GM12872 (cell line): ENCODE data around the gene THSD4.

Experiments
- TF ChIP-seq, protein P1 (sequence below): IDR thresholded peaks from 3 replicates; pipeline ENCODE4 v1.5.1; 2011; ENCODE audit warnings: low read depth, mild to moderate bottlenecking, low read length, moderate library complexity; ENCODE audit not compliant: insufficient read depth

THSD4 gene

DNA sequence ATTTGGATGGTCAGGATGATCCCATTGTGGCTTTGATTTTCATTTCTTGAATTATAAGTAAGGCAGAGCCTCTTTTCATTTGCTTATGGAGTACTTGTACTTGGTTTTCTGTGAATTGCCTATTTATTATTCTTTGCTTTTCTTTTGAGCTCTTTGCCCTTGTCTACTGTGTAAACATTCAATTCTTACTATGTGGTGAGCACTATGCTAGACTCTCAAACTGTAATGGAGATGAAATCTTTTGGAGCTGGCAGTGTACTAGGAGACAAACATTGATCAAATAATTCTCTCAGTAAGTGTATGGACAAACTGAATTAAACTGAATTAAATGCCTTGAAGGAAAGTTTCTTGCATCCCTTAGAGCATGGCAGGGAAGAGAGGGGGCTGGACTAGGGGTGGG, 608.1 kb downstream of the THSD4 start:
- TF ChIP-seq, protein P1, sequence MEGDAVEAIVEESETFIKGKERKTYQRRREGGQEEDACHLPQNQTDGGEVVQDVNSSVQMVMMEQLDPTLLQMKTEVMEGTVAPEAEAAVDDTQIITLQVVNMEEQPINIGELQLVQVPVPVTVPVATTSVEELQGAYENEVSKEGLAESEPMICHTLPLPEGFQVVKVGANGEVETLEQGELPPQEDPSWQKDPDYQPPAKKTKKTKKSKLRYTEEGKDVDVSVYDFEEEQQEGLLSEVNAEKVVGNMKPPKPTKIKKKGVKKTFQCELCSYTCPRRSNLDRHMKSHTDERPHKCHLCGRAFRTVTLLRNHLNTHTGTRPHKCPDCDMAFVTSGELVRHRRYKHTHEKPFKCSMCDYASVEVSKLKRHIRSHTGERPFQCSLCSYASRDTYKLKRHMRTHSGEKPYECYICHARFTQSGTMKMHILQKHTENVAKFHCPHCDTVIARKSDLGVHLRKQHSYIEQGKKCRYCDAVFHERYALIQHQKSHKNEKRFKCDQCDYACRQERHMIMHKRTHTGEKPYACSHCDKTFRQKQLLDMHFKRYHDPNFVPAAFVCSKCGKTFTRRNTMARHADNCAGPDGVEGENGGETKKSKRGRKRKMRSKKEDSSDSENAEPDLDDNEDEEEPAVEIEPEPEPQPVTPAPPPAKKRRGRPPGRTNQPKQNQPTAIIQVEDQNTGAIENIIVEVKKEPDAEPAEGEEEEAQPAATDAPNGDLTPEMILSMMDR, result no peak

DNA sequence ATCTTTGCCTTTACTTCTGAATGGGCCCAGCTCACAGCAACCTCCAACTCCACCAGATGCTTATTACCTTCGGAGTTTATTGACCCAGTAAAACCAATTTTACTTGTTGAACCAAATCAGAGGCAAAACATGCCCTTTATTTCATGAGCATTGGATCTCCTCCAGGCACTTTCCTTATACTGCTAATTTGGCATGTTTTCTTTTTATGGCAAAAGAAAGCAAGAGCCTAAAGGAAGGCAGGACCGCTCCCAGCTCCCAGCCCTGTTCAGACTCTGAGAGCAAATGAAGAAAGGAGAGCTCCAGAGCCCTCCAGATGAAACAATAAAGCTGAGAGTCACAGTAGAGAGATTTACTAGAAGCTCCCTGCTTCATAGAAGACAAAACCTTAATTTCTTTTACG, 613.6 kb downstream of the THSD4 start:
- TF ChIP-seq, protein P1, result no peak

DNA sequence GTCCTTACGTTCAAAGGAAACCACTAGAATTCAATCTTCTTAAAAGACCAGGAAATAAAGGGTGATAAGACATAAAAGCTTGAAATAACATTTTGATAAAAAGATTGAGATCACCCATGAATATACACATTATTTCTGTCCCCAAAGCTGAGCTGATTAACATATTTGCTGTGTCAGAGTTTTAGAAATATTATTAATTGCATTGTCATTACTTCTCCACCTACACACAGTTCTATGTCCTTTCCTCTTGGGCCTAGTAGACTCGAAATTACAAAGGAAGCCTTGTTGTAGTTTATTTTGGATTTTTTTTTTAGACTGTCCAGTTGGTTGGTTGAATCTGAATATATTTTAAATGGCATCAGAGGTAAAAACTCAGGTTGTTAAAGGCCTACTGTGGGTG, 614.0 kb downstream of the THSD4 start:
- TF ChIP-seq, protein P1, result no peak

DNA sequence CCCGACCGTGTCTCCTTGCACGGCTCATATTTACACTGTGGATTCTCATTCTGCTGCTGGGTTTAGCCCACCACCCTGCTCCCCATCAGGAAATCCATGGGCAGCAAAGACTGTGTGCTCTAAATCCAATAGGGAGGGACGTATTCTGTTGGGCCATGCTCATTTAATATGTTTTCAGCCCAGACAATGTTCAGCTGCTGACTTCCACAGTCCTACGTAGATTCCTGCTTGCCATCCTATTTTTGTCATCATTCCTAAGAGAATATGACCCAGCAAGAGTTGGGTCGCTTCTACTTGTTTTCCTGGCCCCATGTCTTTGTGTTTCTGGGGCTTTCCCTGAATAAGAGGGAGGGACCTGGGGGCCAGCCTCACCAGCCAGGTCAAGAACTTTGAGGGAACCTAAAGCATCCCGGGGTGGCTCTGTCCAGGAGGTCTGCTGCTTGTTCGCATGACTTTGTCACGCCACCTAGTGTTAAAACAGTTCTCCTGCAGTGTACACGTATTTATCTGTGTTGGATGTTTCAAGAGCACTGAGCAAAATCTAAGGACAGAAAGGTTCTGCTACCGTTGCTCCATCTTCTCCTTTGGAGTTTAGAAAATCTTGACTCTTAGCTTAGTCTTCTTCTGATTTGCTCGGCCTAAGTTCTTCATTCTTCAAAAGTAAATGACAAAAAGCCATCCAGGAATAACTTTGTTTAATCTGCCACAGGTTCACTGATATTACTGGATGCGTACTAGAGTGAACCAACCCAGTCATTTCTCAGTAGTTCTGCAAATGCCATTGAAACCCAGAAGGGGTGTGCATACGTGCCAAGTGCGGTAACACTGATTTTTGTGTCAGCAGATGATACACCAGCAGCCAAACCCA, 615.2 kb downstream of the THSD4 start:
- TF ChIP-seq, protein P1, result peak; percentile 82

DNA sequence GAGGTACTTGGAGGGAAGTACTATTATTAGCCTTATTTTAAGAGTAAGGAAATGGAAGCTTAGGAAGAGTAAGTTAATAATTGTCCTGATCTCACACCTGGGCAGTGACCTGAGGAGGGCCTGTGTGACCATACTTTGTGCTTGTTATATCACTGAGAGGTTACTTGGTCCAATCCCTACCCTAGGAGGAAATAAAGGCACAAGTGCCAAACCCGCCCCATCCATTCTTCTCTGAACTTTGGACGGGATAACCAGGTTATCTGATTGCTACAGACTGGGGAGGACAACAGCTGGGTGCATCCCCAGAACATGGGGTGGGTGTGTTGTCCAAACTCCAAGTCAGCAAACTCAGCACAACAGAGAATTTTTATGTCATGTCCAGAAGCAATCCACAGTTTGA, 617.4 kb downstream of the THSD4 start:
- TF ChIP-seq, protein P1, result no peak

DNA sequence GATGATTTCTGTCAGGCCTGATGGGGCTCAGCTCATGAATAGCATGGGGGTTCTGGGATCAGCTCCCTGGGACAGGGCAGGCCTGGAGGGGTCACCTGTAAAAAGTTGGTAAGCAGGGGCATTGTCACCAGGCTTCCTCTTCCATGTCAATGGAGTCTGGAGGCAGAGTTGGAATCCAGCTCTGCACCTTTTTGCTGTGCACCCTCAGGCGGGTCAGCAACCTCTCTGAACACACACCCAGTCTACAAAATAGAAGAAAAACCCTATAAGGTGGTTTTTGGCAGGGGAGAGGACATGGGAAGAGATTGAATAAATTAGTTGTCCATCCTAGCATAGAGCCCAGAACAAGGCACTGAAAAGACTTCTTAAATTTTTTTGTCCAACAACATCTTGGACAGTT, 617.9 kb downstream of the THSD4 start:
- TF ChIP-seq, protein P1, result no peak

DNA sequence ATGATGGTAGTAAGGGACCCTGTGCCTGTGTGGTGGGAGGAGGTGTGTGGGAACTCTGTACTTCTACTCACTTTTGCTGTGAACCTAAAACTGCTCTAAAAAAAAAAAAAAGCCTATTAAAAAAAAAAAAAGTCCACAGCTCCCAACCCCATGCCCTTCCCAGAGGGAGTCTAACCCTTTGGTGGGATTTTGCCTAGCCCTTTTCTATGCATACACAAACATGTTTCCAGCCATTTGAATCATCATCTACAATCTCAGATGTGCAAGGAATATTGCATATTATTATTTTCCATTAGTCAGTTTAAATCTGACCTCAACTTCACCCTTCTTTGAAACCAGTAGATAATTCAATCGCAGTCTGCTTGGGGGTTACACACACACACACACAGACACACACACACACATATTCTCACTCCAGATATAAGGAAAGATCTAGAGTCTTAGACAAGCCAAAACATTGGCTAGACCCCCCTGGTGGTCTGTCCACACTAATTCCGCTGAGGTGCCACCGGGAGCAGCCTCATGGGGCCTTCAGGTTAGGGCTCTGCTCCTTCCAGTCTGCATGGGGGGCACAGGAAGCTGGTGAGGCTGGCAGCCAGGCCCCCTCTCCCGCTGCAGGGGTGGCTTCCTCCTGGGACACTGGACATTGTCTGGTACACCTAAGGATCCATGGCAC, 619.6 kb downstream of the THSD4 start:
- TF ChIP-seq, protein P1, result no peak
